ENCODE measurements around the gene UBXN1.

UBXN1 gene

GRCh38 chr11:62645946-62646824 lies 32.7 kb downstream of the UBXN1 start, which contains the start of gene GANAB:
GANAB (minus strand) TSS chr11:62646613; CDS start chr11:62646599, 14 bp downstream.
- H2AFZ ChIP-seq (ENCODE audit: low read length, unreplicated experiment): peak within 1 kb of the TSS; percentile 84
- peak within 1 kb of the TSS; percentile 88 for H3K4me3 ChIP-seq (ENCODE audit: low read depth, low read length)
- peaks cover 51% of the 10 kb centered on the region for H3K79me2 ChIP-seq (ENCODE audit: control insufficient read depth, insufficient read depth, low read length, unreplicated experiment)
- peaks cover 7% of the 10 kb centered on the region for H3K4me1 ChIP-seq (ENCODE audit: control insufficient read depth, insufficient read depth, low read length, unreplicated experiment)
- H3K27me3 ChIP-seq (ENCODE audit: insufficient read depth, low read length): no peaks in the 10 kb centered on the region
- peak within 1 kb of the TSS; percentile 78 for H3K27ac ChIP-seq (ENCODE audit: low read depth, low read length)
- peaks cover 10% of the 10 kb centered on the region; the same call in 1 of the 2 replicates for H3K36me3 ChIP-seq (ENCODE audit: insufficient read depth, low read length)

DNA sequence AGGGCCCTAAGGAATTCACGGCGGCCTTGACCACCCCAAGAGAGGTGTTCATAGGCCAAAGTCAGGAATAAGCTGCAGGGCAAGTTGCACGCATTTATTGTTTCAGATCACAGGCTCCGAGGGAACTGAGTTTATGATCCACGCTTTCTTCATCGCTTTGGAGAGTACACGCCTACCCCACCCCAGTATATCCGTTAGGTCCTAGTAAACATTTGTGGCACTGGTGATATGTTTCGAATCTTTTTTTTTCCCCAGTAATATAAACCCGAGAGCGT lies 33.3 kb downstream of the UBXN1 start:
- Histone ChIP-seq H3K4me1 (ENCODE audit: control insufficient read depth, insufficient read depth, low read length, unreplicated experiment) (peaks cover 7% of the 10 kb centered on the region), H3K27me3 (ENCODE audit: insufficient read depth, low read length) (no peaks in the 10 kb centered on the region), H3K79me2 (ENCODE audit: control insufficient read depth, insufficient read depth, low read length, unreplicated experiment) (peaks cover 51% of the 10 kb centered on the region), H3K4me3 (ENCODE audit: low read depth, low read length) (peak overlapping the region; percentile 88), H2AFZ (ENCODE audit: low read length, unreplicated experiment) (no peak overlapping the region), H3K36me3 (ENCODE audit: insufficient read depth, low read length) (peaks cover 10% of the 10 kb centered on the region; the same call in 1 of the 2 replicates), H3K27ac (ENCODE audit: low read depth, low read length) (peak overlapping the region; percentile 78)

GRCh38 chr11:62644220-62644619 lies 34.7 kb downstream of the UBXN1 start:
- H3K27me3 ChIP-seq (ENCODE audit: insufficient read depth, low read length): no peaks in the 10 kb centered on the region
- H3K4me3 ChIP-seq (ENCODE audit: low read depth, low read length): no peak overlapping the region
- peaks cover 7% of the 10 kb centered on the region for H3K4me1 ChIP-seq (ENCODE audit: control insufficient read depth, insufficient read depth, low read length, unreplicated experiment)
- H3K27ac ChIP-seq (ENCODE audit: low read depth, low read length): no peak overlapping the region
- H3K79me2 ChIP-seq (ENCODE audit: control insufficient read depth, insufficient read depth, low read length, unreplicated experiment): peaks cover 53% of the 10 kb centered on the region
- peaks cover 10% of the 10 kb centered on the region; the same call in 1 of the 2 replicates for H3K36me3 ChIP-seq (ENCODE audit: insufficient read depth, low read length)
- H2AFZ ChIP-seq (ENCODE audit: low read length, unreplicated experiment): no peak overlapping the region

DNA sequence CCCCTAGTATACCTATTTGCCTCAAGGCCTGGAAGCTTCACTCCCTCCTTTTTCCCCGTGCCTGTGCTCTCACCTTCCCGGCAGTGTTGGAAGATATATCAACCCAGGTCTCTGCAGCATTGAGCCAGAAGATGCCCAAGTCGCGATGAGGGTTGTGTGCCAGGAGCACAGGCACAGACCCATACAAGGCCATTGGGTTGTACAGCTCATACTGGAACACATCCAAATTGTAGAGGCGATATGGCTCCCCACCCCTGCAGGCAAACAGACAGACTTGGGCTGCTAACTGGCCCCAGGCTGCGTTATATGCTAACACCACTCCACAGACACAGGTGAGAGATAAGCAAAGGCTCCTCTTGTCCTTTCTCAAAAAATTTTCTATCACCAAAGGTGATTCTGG lies 46.4 kb downstream of the UBXN1 start:
- no peak overlapping the region for H3K27ac ChIP-seq (ENCODE audit: low read depth, low read length)
- no peak overlapping the region for H2AFZ ChIP-seq (ENCODE audit: low read length, unreplicated experiment)
- peaks cover 42% of the 10 kb centered on the region for H3K36me3 ChIP-seq (ENCODE audit: insufficient read depth, low read length)
- H3K4me1 ChIP-seq (ENCODE audit: control insufficient read depth, insufficient read depth, low read length, unreplicated experiment): no peaks in the 10 kb centered on the region
- no peak overlapping the region for H3K4me3 ChIP-seq (ENCODE audit: low read depth, low read length)
- H3K79me2 ChIP-seq (ENCODE audit: control insufficient read depth, insufficient read depth, low read length, unreplicated experiment): no peaks in the 10 kb centered on the region
- no peaks in the 10 kb centered on the region for H3K27me3 ChIP-seq (ENCODE audit: insufficient read depth, low read length)

DNA sequence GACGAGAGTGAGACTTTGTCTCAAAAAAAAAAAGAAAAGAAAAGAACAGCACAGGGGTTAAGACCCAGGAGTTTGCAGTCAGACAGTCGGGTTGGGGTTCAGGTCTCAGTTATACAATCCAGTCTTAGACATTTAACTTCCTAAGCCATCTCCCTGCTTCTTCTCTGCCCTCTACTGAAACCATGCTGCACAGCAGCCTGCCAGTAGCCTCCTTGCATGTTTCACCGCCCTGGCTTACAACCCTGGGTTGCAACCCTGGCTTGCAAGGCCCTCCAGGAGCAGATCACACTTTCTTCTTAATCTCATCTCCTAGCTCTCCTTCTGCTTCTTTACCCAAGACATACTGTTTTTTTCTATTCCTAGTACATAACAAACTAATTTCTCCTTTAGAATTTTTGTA lies 51.2 kb downstream of the UBXN1 start:
- no peaks in the 10 kb centered on the region for H3K4me1 ChIP-seq (ENCODE audit: control insufficient read depth, insufficient read depth, low read length, unreplicated experiment)
- H3K27ac ChIP-seq (ENCODE audit: low read depth, low read length): no peak overlapping the region
- no peaks in the 10 kb centered on the region for H3K79me2 ChIP-seq (ENCODE audit: control insufficient read depth, insufficient read depth, low read length, unreplicated experiment)
- H3K27me3 ChIP-seq (ENCODE audit: insufficient read depth, low read length): no peaks in the 10 kb centered on the region
- no peak overlapping the region for H3K4me3 ChIP-seq (ENCODE audit: low read depth, low read length)
- H2AFZ ChIP-seq (ENCODE audit: low read length, unreplicated experiment): no peak overlapping the region
- H3K36me3 ChIP-seq (ENCODE audit: insufficient read depth, low read length): peaks cover 26% of the 10 kb centered on the region; the same call in 1 of the 2 replicates

All from ACC112 (cell line).